Measurements from ENCODE around the gene RP2. TPM values are rescaled to one million over a fixed set of nuclear protein-coding genes. Genes with fewer than 3 reads are reported as not detected.

Gene RP2
- total RNA-seq, 3 donors from 2014 or later (not counting 1 experiment from before 2014, with no cell fraction given): 10.2 to 13.9 (median 10.8) TPM

DNA sequence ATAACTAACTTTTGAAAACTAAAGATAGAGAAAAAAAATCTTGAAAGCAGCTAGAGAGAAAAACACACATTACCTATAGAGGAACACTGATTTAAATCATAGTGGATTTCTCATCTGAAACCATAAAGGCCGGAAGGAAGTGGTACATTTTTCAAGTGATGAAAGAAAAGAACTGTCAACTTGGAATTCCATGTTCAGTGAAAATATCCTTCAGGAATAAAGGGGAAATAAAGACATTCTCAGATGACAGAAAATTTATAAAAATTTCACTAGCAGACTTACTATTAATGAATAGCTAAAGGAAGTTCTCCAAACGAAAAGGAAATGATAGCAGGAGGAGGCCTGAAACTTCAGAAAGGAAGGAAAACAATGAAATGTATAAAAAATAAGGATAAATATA lies 67.8 kb downstream of the RP2 start:
- Histone ChIP-seq H3K4me1 (ENCODE audit: control insufficient read depth, insufficient read depth, low read length) (peaks cover 7% of the 10 kb centered on the region), H3K27me3 (ENCODE audit: control insufficient read depth, insufficient read depth, low read length) (peaks cover 2% of the 10 kb centered on the region), H3K4me3 (ENCODE audit: low read length) (no peak overlapping the region), H3K9me3 (ENCODE audit: control insufficient read depth, insufficient read depth, low read length) (no peaks in the 10 kb centered on the region), H3K27ac (ENCODE audit: low read length) (no peak overlapping the region), H3K36me3 (ENCODE audit: control insufficient read depth, insufficient read depth, low read length) (no peaks in the 10 kb centered on the region)
- intact Hi-C loops (cut with micrococcal nuclease): no loop called here
- H3K9me3 Mint-ChIP-seq: no peaks in the 10 kb centered on the region
- TF ChIP-seq, protein P1, sequence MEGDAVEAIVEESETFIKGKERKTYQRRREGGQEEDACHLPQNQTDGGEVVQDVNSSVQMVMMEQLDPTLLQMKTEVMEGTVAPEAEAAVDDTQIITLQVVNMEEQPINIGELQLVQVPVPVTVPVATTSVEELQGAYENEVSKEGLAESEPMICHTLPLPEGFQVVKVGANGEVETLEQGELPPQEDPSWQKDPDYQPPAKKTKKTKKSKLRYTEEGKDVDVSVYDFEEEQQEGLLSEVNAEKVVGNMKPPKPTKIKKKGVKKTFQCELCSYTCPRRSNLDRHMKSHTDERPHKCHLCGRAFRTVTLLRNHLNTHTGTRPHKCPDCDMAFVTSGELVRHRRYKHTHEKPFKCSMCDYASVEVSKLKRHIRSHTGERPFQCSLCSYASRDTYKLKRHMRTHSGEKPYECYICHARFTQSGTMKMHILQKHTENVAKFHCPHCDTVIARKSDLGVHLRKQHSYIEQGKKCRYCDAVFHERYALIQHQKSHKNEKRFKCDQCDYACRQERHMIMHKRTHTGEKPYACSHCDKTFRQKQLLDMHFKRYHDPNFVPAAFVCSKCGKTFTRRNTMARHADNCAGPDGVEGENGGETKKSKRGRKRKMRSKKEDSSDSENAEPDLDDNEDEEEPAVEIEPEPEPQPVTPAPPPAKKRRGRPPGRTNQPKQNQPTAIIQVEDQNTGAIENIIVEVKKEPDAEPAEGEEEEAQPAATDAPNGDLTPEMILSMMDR (IDR thresholded peaks at IDR 0.05): no peak
- H3K36me3 Mint-ChIP-seq: no peaks in the 10 kb centered on the region
- no peaks in the 10 kb centered on the region for H3K4me1 Mint-ChIP-seq
- no peak overlapping the region for H3K4me3 Mint-ChIP-seq
- no peak overlapping the region for H3K27ac Mint-ChIP-seq
- DNase-seq (no peak), ATAC-seq (no peak)
- H3K27me3 Mint-ChIP-seq (ENCODE audit: low read depth in 2 of 2): peaks cover 0 to 18% of the 10 kb centered on the region in 2 donors
- no CpG with 5 or more reads among the region's 2 CpGs for WGBS (ENCODE audit: insufficient coverage)

DNA sequence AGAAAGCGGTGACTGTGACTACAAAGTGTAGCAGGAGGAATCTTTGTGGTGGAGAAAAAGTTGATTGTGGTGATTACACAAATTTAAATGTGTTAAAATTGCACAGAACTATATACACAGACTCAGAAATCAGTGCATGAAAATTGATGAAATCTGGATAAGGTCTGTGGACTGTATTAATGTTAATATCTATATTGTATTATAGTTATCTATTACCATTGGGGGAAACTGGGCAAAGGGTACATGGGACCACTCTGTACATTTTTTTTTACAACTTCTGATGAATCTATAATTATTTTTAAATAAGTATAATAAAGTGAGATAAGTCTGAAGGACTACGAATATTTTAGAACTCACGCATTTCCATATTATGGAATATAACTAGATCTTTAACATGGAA lies 73.6 kb downstream of the RP2 start:
- no peak overlapping the region for H3K27ac ChIP-seq (ENCODE audit: low read length)
- H3K27ac Mint-ChIP-seq: no peak overlapping the region
- TF ChIP-seq, protein P1 (IDR thresholded peaks at IDR 0.05): no peak
- peaks cover 7% of the 10 kb centered on the region in 2 donors for H3K4me1 Mint-ChIP-seq
- intact Hi-C loops (cut with micrococcal nuclease): loop anchor here (10.0 kb wide), 1 partner anchor 74 kb away; no protein-coding TSS in a partner anchor
- H3K9me3 ChIP-seq (ENCODE audit: control insufficient read depth, insufficient read depth, low read length): no peaks in the 10 kb centered on the region
- H3K4me3 ChIP-seq (ENCODE audit: low read length): no peak overlapping the region
- no peaks in the 10 kb centered on the region for H3K36me3 Mint-ChIP-seq
- peaks cover 18 to 37% of the 10 kb centered on the region in 2 donors for H3K27me3 Mint-ChIP-seq (ENCODE audit: low read depth in 2 of 2)
- WGBS (ENCODE audit: insufficient coverage): 100% methylated on average over 1 of the region's 3 CpGs
- no peak overlapping the region for H3K4me3 Mint-ChIP-seq
- no peaks in the 10 kb centered on the region for H3K9me3 Mint-ChIP-seq
- DNase-seq (no peak), ATAC-seq (no peak)
- peaks cover 9% of the 10 kb centered on the region for H3K4me1 ChIP-seq (ENCODE audit: control insufficient read depth, insufficient read depth, low read length)
- no peaks in the 10 kb centered on the region for H3K36me3 ChIP-seq (ENCODE audit: control insufficient read depth, insufficient read depth, low read length)
- H3K27me3 ChIP-seq (ENCODE audit: control insufficient read depth, insufficient read depth, low read length): peaks cover 8% of the 10 kb centered on the region

DNA sequence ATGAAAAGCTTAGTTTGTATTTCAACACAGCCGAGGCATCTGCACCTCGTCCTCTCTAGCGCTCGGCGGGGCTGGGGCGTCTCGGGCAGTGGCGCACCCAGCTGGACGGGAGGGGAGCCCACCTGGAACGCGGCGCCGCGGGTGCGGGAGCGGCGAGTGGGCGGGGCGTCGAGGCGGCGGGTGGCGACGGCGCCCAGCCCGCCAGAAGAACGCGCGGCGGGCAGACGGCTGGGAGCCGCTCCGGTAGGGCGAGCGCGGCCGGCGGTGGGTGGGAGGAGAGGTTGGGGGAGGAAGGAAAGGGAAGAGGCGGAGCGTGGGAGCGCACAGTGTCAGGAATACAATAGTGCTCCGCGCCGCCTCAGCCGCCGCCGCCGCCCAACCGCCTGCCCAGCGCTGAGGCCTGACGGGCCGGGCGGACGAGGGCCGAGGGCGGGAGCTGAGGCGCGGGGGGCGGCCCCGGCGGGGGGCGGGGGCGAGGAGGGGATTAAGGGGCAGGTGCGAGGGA lies 75.3 kb downstream of the RP2 start, which contains the start of gene JADE3:
Gene JADE3 (plus strand): TSS at position 324 of the 505 bp plus-strand sequence. CDS start 72,474 bp downstream, outside the sequence.
- intact Hi-C loops (cut with micrococcal nuclease): loop anchor here (10.0 kb wide), 1 partner anchor 73 kb away; no protein-coding TSS in a partner anchor
- peaks cover 8% of the 10 kb centered on the region for H3K27me3 ChIP-seq (ENCODE audit: control insufficient read depth, insufficient read depth, low read length)
- H3K9me3 Mint-ChIP-seq: no peaks in the 10 kb centered on the region
- ATAC-seq (peak; percentile 51 to 55 (median 53)), DNase-seq (peak; percentile 15 to 48)
- peaks cover 21 to 37% of the 10 kb centered on the region in 2 donors for H3K27me3 Mint-ChIP-seq (ENCODE audit: low read depth in 2 of 2)
- TF ChIP-seq, protein P1 (IDR thresholded peaks at IDR 0.05): no peak
- WGBS (ENCODE audit: insufficient coverage): under 1% methylated on average over 46 of the region's 64 CpGs
- no peaks in the 10 kb centered on the region for H3K9me3 ChIP-seq (ENCODE audit: control insufficient read depth, insufficient read depth, low read length)
- H3K27ac ChIP-seq (ENCODE audit: low read length): no peak within 1 kb of the TSS
- no peak within 1 kb of the TSS for H3K27ac Mint-ChIP-seq
- peak within 1 kb of the TSS; percentile 43 for H3K4me3 ChIP-seq (ENCODE audit: low read length)
- no peaks in the 10 kb centered on the region for H3K36me3 Mint-ChIP-seq
- H3K4me1 ChIP-seq (ENCODE audit: control insufficient read depth, insufficient read depth, low read length): peaks cover 9% of the 10 kb centered on the region
- H3K4me3 Mint-ChIP-seq: peak within 1 kb of the TSS; percentile 79
- H3K4me1 Mint-ChIP-seq: peaks cover 7% of the 10 kb centered on the region in 2 donors
- no peaks in the 10 kb centered on the region for H3K36me3 ChIP-seq (ENCODE audit: control insufficient read depth, insufficient read depth, low read length)
